Stimulated activated CD8-positive, alpha-beta memory T cell treated with anti-CD3 and anti-CD28 coated beads, Interleukin-12 subunit alpha, Interleukin-12 subunit beta, amount 100 ng/mL, for 4 hours (primary cell): ENCODE measurements around the gene FAM50A.
"Not testable (repeated sequence)": the region's sequence is repeated elsewhere in the genome, so short reads cannot be mapped to it uniquely, and the experiment has no call there.

Experiments used
- DNase-seq: peaks from one replicate; pipeline ENCODE4 v3.0.0-alpha.2; 2020; ENCODE audit warnings: low read depth

FAM50A gene, protein sequence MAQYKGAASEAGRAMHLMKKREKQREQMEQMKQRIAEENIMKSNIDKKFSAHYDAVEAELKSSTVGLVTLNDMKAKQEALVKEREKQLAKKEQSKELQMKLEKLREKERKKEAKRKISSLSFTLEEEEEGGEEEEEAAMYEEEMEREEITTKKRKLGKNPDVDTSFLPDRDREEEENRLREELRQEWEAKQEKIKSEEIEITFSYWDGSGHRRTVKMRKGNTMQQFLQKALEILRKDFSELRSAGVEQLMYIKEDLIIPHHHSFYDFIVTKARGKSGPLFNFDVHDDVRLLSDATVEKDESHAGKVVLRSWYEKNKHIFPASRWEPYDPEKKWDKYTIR

GRCh38 chrX:154443992-154444754 lies at the start of gene FAM50A:
Gene FAM50A, plus strand, starts transcription at chrX:154444141. Its CDS starts 95 bp downstream, at chrX:154444236.
- peak; percentile 53 for DNase-seq

DNA sequence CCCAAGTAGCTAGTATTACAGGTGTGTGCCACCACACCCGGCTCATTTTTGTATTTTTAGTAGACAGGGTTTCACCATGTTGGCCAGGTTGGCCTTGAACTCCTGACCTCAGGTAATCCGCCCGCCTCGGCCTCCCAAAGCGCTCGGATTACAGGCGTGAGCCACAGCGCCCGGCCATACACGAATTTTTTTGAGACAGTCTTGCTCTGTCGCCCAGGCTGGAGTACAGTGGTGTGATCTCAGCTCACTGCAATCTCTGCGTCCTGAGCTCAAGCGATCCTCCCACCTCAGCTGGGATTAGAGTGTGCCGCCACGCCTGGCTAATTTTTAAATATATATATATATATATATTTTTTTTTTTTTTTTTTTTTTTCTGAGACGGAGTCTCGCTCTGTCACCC lies 47.6 kb upstream of the FAM50A start:
- not testable (repeated sequence) for DNase-seq

DNA sequence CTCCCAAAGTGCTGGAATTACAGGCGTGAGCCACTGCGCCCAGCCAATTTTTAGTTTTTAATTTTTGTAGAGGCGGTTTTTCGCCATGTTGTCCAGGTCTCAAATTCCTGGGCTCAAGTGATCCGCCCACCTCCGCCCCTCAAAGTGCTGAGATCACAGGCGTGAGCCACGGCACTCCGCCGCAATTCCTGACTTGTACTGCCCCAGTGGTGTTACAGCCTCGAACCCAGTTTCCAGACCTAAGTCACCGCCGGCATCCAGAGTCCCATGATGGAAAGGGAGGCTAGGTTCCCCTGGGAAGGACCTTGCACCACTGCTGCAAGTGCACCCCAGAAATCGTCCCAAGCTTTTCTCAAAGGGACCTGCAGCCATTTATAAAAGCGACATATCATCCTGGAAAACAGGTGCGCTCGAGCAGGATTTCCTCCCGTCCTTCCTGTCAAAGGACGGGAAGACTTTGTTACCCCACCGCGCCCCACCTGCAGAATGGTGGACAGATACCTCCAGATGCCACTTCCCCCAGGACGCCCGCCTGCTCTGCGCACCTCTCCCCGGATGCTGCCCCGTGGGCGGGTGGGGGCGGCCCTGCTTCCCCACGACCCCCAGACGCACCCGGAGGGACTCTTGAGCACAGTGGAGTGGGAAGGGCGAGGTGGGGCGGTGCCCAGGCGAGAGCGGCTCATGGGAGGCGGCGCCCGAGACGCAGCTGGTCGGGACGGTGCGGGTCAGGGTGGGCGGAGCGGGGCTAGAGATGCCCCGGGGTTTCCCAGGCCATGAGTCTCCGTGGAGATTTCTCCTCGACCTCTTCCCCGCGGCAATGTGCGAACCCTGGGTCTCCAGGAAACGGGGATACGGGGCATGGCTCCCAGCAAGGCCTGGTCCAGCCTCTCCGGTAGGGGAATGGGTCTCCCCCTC lies 46.7 kb upstream of the FAM50A start:
- DNase-seq: peak; percentile 50

GRCh38 chrX:154397888-154398667 lies 45.9 kb upstream of the FAM50A start, which contains the start of gene RPL10:
Gene RPL10, plus strand, starts transcription at chrX:154398377. Its CDS starts 143 bp downstream, at chrX:154398520.
- peak; percentile 80 for DNase-seq

GRCh38 chrX:154398668-154399526 lies 45.0 kb upstream of the FAM50A start:
- DNase-seq: peak; percentile 64

DNA sequence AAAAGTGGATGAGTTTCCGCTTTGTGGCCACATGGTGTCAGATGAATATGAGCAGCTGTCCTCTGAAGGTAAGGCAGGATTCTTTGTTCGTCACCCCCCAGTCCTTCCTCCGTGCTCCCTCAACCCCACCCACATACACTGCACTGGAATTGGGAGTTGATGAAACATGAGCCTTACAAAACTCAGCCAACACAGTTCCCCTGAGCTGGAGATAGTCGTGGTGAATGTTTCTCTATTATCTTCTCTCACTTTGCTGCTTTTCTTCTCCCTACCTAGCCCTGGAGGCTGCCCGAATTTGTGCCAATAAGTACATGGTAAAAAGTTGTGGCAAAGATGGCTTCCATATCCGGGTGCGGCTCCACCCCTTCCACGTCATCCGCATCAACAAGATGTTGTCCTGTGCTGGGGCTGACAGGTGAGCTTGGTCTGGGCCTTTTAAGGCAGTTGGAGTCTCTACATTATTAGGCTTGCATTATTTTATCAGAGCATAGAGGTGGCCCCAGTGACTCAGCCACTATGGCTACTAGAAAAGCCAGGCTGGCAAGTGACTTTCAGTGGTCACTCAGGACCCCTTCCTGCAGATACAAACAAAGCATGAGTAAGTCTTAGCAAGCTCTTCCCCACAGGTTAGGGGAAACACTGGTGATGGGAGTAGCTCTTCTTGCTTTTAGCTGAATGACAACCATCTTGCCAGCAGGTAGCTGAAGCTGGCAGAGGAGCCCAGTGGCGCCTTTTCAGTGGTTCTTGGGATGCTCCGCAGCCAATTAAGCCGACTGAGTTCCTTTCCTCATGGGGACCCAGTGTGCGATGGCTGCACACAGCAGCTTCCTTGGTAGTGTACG lies 44.2 kb upstream of the FAM50A start:
- DNase-seq: no peak

GRCh38 chrX:154400369-154400817 lies 43.5 kb upstream of the FAM50A start:
- not testable (repeated sequence) for DNase-seq

DNA sequence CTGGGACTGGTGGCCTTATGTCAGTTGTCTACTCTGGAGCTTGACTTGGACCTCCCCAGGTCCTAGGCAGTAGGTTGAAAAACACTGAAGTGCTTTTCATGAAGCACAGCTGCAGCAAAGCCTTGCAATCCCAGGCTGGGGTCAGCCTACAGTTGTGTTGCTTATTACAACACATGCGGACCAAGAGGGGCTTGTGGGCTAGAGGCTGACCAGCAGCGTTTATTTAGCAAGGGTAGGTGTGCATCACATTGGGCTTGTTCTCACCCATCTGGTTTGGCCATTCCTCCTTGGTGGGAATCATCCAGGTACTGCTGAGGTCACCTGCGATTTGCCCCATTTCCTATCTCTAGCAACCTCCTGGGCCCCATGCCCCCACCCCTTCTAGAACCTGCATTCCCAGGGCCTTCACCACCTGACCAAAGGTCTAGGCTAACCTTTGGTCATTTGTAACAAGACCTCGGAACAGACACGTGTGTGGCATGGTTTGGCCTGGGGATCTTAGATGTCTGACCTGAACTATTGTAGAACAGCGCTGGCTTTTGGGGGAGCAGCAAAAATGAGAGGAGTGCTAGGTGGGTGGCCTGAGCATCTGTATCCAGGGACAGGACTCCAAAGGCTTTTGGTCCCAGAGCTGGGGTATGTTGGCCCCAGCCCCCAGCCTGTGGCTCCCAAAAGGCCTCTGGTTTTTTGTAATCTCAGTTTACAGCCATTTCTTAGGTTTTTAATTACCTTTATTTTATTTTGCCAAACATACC lies 42.7 kb upstream of the FAM50A start:
- DNase-seq: no peak

- DNase-seq: no peak
These were observed 41.9 kb upstream of the FAM50A start for GRCh38 chrX:154401918-154402621.

- no peak for DNase-seq
These were observed 41.3 kb upstream of the FAM50A start for GRCh38 chrX:154402622-154403127.

DNA sequence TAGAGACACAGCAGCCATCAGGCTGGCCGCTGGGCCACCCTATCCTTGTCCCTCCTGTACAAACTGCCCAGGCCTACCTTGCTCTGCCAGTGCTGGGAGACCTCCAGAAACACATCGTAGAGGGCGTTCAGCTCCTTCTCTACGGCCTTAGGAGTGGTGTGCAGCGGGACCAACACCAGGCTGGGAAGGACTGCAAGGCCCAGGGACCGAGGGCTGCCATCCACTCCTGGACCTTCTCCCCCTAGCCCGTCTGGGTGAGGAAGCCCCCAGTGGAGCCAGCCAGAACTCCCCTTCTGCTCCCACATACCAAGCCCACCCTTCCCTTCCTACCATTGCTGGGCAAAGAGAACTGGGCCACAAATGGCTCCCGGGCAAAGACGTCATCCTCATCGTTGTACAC lies 40.7 kb upstream of the FAM50A start:
- DNase-seq: no peak

DNA sequence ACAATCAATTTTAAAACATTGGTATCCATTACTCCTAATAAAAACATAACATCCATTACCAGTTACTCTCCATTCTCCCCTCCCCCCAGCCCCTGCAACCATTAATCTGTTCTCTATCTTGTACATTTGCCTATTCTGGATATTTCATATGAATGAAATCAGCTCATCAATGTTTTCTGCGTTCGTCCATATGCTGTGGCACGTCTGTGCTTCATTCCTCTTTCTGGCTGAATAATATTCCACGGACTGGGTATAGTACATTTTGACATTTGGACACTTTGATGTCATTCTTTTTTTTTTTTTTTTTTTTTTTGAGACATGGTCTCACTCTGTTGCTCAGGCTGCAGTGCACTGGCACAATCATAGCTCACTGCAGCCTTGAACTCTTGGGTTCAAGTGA lies 40.1 kb upstream of the FAM50A start:
- no peak for DNase-seq

DNA sequence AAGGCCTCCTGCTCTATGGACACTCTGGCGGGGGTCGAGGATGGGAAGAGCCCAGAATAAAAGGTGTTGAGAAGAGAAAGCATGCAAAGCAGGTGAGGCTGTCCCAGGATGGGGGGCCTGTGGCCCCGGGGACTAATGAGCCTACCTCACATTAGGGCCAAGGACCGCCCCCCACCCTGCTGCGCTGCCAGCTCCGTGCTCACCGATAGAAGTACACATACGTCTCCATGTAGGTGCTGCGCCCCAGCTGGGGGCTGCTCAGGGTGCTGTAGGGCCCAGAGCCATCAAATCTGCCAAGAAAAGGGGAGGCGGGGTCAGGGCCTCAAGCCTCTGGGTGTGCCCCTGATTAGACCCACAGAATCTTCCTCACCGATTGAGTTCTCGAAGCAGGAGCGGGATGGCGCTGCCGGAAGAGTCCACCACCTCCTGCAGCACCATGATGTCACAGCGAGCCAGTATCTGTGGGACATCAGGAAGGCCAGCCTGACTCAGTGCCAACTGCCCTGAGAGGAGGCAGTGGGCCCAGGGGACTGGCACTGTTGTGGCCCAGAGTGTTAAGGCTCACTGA lies 39.2 kb upstream of the FAM50A start:
- DNase-seq: no peak

- no peak for DNase-seq
These were observed 35.2 kb upstream of the FAM50A start for GRCh38 chrX:154408659-154409221.

DNA sequence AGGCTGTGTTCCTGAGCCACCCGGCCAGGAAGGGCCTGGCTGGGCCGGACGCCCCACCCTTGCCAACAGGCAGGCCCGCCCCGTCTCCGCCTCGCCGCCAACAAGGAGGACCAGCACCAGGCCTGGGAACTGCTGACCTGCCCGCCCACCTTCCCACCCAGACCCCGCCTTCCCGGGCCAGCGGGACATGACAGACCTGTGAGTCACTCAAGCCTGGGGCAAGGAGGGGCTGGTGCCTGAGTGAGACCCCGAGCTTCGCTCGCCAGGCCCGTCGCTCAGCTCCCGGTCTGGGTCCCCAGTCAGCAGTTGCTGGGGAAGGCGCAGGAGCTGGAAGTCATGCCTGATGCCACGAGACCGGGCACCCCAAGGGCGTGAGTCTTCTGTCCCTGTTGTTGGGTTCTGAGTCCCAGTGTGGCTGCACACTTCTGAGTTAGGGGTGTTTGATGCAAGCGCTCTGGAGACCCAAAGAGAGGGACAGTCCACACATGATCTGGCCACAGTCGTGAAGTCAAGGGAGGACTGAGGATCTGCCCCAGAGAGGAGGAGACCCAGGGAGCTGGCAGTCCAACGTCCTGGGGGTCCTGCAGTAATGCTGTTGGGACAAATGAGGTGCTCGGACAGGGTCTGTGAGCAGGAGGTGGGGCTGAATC lies 34.6 kb upstream of the FAM50A start, which contains the start of gene DNASE1L1:
Gene DNASE1L1, minus strand, starts transcription at position 33 of the 650 bp plus-strand sequence. CDS start 3,686 bp downstream, outside the sequence.
- DNase-seq: no peak

DNA sequence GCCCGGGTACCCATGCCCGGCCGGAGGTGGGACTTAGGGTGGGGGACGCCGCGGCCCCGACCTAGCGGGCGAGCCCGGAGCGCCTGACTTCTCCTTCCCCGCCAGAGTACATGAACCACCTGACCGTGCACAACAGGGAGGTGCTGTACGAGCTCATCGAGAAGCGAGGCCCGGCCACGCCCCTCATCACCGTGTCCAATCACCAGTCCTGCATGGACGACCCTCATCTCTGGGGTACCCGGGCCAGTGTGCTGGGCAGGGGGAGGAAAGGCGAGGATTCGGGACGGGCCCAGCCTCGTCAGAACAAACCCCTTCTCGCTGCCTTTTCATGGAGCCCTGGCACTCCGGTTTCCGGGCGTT lies 32.0 kb upstream of the FAM50A start:
- no peak for DNase-seq
